ENCODE measurements around the gene TSPY3.
"Not testable (repeated sequence)": the region's sequence is repeated elsewhere in the genome, so short reads cannot be mapped to it uniquely, and the experiment has no call there.

Gene TSPY3, protein sequence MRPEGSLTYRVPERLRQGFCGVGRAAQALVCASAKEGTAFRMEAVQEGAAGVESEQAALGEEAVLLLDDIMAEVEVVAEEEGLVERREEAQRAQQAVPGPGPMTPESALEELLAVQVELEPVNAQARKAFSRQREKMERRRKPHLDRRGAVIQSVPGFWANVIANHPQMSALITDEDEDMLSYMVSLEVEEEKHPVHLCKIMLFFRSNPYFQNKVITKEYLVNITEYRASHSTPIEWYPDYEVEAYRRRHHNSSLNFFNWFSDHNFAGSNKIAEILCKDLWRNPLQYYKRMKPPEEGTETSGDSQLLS

GRCh38 chrY:9398121-9398520 lies at the start of gene TSPY3:
TSPY3 (plus strand) TSS chrY:9398421; CDS start chrY:9398467, 46 bp downstream.
- DNase-seq = not testable (repeated sequence)

DNA sequence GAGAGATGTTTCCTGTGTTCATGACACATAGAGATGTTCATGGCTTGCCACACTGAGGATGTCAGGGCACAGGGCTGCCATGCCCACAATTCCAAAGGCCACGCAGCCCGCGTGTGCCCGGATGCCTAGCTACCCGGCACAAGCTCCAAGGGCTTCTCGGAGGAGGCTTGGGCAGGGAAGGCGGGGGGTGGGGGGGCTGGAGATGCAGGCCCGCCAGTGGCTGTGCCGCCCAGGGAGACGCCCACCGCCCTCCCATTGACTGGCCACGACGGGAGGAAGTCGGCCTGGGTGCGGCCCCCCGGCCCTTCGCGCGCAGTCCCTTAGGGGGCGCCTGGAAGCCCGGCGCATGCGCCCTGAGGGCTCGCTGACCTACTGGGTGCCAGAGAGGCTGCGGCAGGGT lies 40.7 kb upstream of the TSPY3 start, which contains the start of gene TSPY8:
Gene TSPY8 (plus strand): TSS at position 301 of the 400 bp plus-strand sequence. CDS start 46 bp downstream, at position 347.
- DNase-seq = not testable (repeated sequence)

- peak; percentile 18 for DNase-seq
Observed at GRCh38 chrY:9396527-9396926, 1.7 kb upstream of the TSPY3 start.

All from activated naive CD4-positive, alpha-beta T cell treated with anti-CD3 and anti-CD28 coated beads, Interleukin-2, amount 50 U/mL, for 16 hours (primary cell).